Prostate gland (tissue), 2 donors: ENCODE data around the gene PPP4R2. TPM values are rescaled to one million over a fixed set of nuclear protein-coding genes. Genes with fewer than 3 reads are reported as not detected.

Source experiments
- DNase-seq: peaks from one replicate; pipeline ENCODE4 v3.0.0-alpha.2; 2019; ENCODE audit warnings: low spot score
- H3K27ac ChIP-seq, 2 donors: fragments of 200-600 bp; sonication (generic); 2 replicates each; pipeline ENCODE4 v1.5.1; 2017 to 2019
- H3K27me3 ChIP-seq: fragments of 200-600 bp; sonication (generic); replicated peaks from 2 replicates; pipeline ENCODE4 v1.5.1; 2019; ENCODE audit not compliant: insufficient read depth
- H3K36me3 ChIP-seq, 2 donors: fragments of 200-600 bp; sonication (generic); 1 replicate in 1 of 2; 2 replicates in 1 of 2; pipeline versions ENCODE4 v1.5.1 to v1.8.1; 2017 to 2019
- H3K4me1 ChIP-seq: fragments of 200-600 bp; sonication (generic); replicated peaks from 2 replicates; pipeline ENCODE4 v1.5.1; 2019
- H3K4me3 ChIP-seq, 2 donors: fragments of 200-600 bp; sonication (generic); 2 replicates each; pipeline ENCODE4 v1.5.1; 2017 to 2019
- H3K9me3 ChIP-seq: fragments of 200-600 bp; sonication (generic); 2 replicates; pipeline ENCODE4 v1.5.1; 2017
- POLR2A ChIP-seq: fragments of 450-650 bp; IDR thresholded peaks from one replicate; pipeline ENCODE4 v1.6.1; 2016; ENCODE audit warnings: antibody characterized with exemption, mild to moderate bottlenecking
- POLR2AphosphoS5 ChIP-seq: sonication (generic); formaldehyde crosslinking; IDR thresholded peaks from one replicate; pipeline ENCODE4 v1.6.1; 2017; ENCODE audit warnings: antibody characterized with exemption
- WGBS: methylation state at CpG from one replicate; pipeline ENCODE4 v1.1.5; 2018; 5-methylcytosine and 5-hydroxymethylcytosine counted together
- intact Hi-C: fragments of 100-400 bp; cut with DNase I; formaldehyde crosslinking; loops from one replicate; pipeline ENCODE4 v1.14.2; 2022
- total RNA-seq, 2 donors: library from RNA; depleted of rRNA; stranded (reverse); fragments of >200 nt; gene quantifications; one replicate each; pipeline ENCODE4 v1.1.0, GENCODE V29; 2016
- TF ChIP-seq, protein P1 (sequence below), 4 experiments: fragments of 200-600 bp in 2 of 4; fragments of 450-650 bp in 2 of 4; sonication (generic) in 2 of 4; IDR thresholded peaks; 1 replicate in 3 of 4; 2 replicates in 1 of 4; pipeline ENCODE4 v1.5.1; 2016 to 2019; ENCODE audit warnings: antibody characterized with exemption in 4 of 4, mild to moderate bottlenecking in 2 of 4, moderate library complexity in 2 of 4

The PPP4R2 gene
- total RNA-seq, 2 donors from 2014 or later, result 29.6 to 41.8 TPM

DNA sequence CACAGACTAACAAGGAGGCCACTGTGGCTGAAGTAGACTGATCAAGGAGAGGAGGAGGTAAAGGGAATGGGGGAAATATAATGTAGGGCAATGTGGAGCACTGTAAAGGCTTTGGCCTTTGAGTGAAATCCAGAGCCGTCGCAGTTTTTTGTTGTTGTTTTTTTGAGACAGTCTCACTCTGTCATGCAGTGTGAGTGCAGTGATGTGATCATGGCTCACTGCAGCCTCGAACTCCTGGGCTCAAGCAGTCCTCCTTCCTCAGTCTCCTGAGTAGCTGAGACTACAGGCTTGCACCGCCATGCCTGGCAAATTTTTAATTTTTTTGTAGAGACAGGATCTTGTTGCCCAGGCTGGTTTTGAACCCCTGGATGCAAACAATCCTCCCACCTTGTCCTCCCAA is 32.2 kb downstream of the PPP4R2 start:
- Histone ChIP-seq H3K27me3 (no peaks in the 10 kb centered on the region), H3K36me3 (no peaks in the 10 kb centered on the region), H3K4me1 (no peaks in the 10 kb centered on the region), H3K27ac (no peak overlapping the region), H3K4me3 (no peak overlapping the region), H3K9me3 (no peaks in the 10 kb centered on the region)
- intact Hi-C loops, result no loop called here
- TF ChIP-seq POLR2A (no peak), POLR2AphosphoS5 (no peak)
- TF ChIP-seq, protein P1, sequence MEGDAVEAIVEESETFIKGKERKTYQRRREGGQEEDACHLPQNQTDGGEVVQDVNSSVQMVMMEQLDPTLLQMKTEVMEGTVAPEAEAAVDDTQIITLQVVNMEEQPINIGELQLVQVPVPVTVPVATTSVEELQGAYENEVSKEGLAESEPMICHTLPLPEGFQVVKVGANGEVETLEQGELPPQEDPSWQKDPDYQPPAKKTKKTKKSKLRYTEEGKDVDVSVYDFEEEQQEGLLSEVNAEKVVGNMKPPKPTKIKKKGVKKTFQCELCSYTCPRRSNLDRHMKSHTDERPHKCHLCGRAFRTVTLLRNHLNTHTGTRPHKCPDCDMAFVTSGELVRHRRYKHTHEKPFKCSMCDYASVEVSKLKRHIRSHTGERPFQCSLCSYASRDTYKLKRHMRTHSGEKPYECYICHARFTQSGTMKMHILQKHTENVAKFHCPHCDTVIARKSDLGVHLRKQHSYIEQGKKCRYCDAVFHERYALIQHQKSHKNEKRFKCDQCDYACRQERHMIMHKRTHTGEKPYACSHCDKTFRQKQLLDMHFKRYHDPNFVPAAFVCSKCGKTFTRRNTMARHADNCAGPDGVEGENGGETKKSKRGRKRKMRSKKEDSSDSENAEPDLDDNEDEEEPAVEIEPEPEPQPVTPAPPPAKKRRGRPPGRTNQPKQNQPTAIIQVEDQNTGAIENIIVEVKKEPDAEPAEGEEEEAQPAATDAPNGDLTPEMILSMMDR (IDR thresholded peaks at IDR 0.05), result no peak
- 97% methylated on average over 4 of the region's 4 CpGs for WGBS
- DNase-seq, result no peak

DNA sequence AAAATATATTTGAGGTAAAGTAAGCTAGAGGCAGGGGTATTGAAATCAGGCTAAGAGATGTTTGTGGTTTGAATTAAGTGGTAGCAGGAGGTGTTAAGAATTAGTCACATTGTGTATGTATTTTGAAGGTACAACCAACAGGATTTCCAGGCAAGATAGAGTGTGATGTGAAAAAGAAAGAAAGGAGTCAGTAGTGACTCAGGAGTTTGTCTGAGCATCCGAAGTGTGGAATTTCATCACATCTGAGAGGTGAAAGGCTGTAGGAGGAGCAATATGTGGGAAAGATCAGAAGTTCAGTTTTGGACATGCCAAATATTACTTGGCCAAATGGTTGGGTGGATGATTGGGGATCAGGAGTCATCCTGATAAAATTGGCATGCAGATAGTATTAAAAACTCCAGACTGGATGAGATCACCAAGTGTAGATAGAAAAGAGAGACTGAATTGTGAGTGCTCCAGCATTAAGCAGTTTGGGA is 32.7 kb downstream of the PPP4R2 start:
- H3K4me1 ChIP-seq, result no peaks in the 10 kb centered on the region
- H3K36me3 ChIP-seq, result no peaks in the 10 kb centered on the region
- intact Hi-C loops, result no loop called here
- WGBS, result 50% methylated on average over 1 of the region's 1 CpG
- H3K27ac ChIP-seq, result no peak overlapping the region
- no peak overlapping the region for H3K4me3 ChIP-seq
- DNase-seq, result no peak
- no peak for TF ChIP-seq POLR2AphosphoS5
- TF ChIP-seq, protein P1 (IDR thresholded peaks at IDR 0.05), result no peak
- TF ChIP-seq POLR2A, result no peak
- H3K9me3 ChIP-seq, result no peaks in the 10 kb centered on the region
- H3K27me3 ChIP-seq, result no peaks in the 10 kb centered on the region

DNA sequence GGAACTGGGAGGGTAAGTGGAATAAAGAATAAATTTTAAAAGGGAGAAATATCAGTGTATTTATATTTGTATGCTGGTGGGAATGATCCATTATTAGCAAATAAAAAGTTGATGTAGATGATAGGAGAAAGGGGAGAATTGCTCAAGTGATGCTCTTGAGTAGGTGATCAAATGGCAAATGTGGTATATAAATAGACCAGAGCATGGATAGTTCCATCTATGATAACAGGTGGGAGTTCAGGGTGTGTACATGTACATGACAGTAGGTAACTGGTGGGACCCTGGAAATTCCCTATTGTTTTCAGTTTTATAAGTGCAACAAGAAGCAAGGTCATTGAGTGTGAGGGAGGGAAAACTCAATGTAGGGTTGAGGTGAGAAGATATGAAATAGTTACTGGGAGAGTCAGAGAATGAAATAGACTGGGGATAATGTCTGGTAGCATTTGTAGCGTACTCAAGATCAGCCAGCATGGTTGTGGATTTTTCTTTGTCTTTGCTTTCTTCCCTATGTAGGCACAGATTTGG is 33.5 kb downstream of the PPP4R2 start:
- 98% methylated on average over 1 of the region's 1 CpG for WGBS
- Histone ChIP-seq H3K27ac (no peak overlapping the region), H3K4me3 (no peak overlapping the region), H3K27me3 (no peaks in the 10 kb centered on the region), H3K4me1 (no peaks in the 10 kb centered on the region), H3K9me3 (no peaks in the 10 kb centered on the region), H3K36me3 (no peaks in the 10 kb centered on the region)
- TF ChIP-seq POLR2A (no peak), POLR2AphosphoS5 (no peak)
- TF ChIP-seq, protein P1 (IDR thresholded peaks at IDR 0.05), result no peak
- intact Hi-C loops, result no loop called here
- no peak for DNase-seq

DNA sequence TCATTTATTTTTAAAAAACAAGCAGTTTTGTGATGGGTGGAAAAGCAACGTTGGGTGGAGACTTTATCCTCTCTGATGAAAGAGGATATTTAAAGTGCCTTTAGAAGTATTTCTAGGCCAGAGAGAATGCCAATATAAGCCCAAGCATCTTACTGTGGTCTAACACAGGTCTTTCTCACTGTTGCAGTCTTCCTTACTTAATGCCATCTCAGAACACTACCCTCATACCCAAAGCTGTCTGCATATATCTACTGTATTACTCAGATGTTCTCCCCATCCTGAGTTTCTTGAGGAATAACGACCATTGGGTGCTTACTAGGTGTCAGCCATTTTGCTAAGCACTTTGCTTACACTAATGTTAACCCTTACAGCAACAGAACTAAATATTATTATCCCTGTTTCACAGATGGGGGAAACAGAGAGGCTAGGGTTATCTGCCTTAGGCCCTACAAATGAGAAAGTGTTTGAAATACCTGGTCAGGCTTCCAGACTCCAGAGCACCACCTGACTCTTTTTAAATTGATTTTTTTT is 35.0 kb downstream of the PPP4R2 start:
- intact Hi-C loops, result no loop called here
- Histone ChIP-seq H3K4me3 (no peak overlapping the region), H3K36me3 (no peaks in the 10 kb centered on the region), H3K27ac (no peak overlapping the region), H3K4me1 (no peaks in the 10 kb centered on the region), H3K27me3 (no peaks in the 10 kb centered on the region), H3K9me3 (no peaks in the 10 kb centered on the region)
- no peak for DNase-seq
- 20% methylated on average over 2 of the region's 2 CpGs for WGBS
- no peak for TF ChIP-seq POLR2A

DNA sequence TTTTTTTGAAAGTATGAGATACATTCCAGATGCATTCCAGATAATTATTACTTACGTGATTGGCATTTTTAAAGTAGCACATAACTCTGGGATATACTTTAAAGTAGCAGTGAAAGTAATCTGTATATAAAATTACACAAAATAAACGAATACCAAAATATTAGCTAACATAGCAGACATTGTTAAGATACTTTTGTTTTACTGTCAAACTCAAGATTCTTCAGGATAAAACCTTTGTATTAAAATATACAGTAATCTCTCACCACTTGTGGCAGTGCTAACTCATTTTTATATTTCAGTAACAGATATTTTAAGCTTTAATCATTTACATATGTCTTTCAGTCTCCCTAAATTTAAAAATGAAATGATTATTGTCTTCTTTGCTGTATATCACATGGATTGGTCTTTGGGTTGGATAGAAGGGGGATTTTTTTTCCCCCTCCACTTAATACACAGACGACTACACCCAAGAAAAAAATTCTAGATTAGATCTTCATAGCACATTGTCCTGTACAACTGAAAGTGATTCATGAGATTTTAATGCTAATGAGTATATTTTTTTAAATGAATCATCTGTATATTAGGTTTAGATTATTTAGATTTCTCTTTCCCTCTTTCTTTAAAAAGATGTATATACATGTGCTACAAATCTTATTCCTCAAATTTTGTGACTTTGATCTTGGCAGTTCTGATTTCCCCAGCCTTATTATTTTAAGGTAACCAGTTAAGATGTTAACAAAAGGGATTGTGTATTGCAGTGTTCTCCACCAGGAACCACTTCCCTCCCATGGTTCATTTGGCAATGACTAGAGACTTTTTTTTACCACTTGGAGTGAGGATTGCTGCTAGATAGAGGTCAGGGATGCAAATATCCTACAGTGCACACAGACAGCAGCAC is 40.3 kb downstream of the PPP4R2 start:
- Histone ChIP-seq H3K36me3 (no peaks in the 10 kb centered on the region), H3K4me1 (no peaks in the 10 kb centered on the region), H3K9me3 (no peaks in the 10 kb centered on the region), H3K27ac (no peak overlapping the region), H3K4me3 (no peak overlapping the region), H3K27me3 (no peaks in the 10 kb centered on the region)
- intact Hi-C loops, result no loop called here
- no peak for TF ChIP-seq POLR2AphosphoS5
- no peak for TF ChIP-seq POLR2A
- TF ChIP-seq, protein P1 (IDR thresholded peaks at IDR 0.05), result no peak
- WGBS, result 39% methylated on average over 3 of the region's 3 CpGs
- no peak for DNase-seq
